Activated CD8-positive, alpha-beta T cell treated with anti-CD3 and anti-CD28 coated beads for 36 hours (primary cell): ENCODE results near the gene PITX1. TPM values are rescaled to one million over a fixed set of nuclear protein-coding genes. Genes with fewer than 3 reads are reported as not detected.

Experiments
- ATAC-seq: fragments of 200-7000 bp; cut with Tn5 transposase; one replicate; pipeline ENCODE4 v1.10.0; 2021; ENCODE audit warnings: mild to moderate bottlenecking, moderate library complexity
- CTCF ChIA-PET: fragments of 350-600 bp; sonication (Branson Sonifier 250); formaldehyde crosslinking; loops from one replicate; lab custom pipeline; 2021; ENCODE audit warnings: antibody characterized with exemption; lab: Charles Lee
- POLR2A ChIA-PET: fragments of 350-600 bp; sonication (Branson Sonifier 250); formaldehyde crosslinking; loops from one replicate; lab custom pipeline; 2021; ENCODE audit warnings: antibody characterized with exemption; lab: Charles Lee
- DNase-seq: peaks from one replicate; pipeline ENCODE4 v3.0.0-alpha.2; 2020
- H3K27ac Mint-ChIP-seq: one replicate; pipeline ENCODE4 v1.8.0; 2021; ENCODE audit warnings: mild to moderate bottlenecking, mixed read lengths
- H3K27me3 Mint-ChIP-seq: one replicate; pipeline ENCODE4 v1.8.0; 2021; ENCODE audit warnings: mixed read lengths
- H3K36me3 Mint-ChIP-seq: one replicate; pipeline ENCODE4 v1.8.0; 2021; ENCODE audit warnings: low read depth, mixed read lengths
- H3K4me1 Mint-ChIP-seq: one replicate; pipeline ENCODE4 v1.8.0; 2021; ENCODE audit warnings: low read depth, mixed read lengths
- H3K4me3 Mint-ChIP-seq: one replicate; pipeline ENCODE4 v1.8.0; 2021; ENCODE audit warnings: mild to moderate bottlenecking, moderate library complexity, mixed read lengths
- H3K9me3 Mint-ChIP-seq: one replicate; pipeline ENCODE4 v1.8.0; 2021; ENCODE audit warnings: mixed read lengths
- intact Hi-C: fragments of 100-400 bp; cut with micrococcal nuclease; formaldehyde crosslinking; loops from one replicate; pipeline ENCODE4 v1.10.0; 2022
- total RNA-seq, 2 experiments: library from RNA; stranded (reverse); gene quantifications; one replicate each; pipeline ENCODE4 v1.2.3, GENCODE V29; 2021
- TF ChIP-seq, protein P1 (sequence below): fragments of 200-600 bp; IDR thresholded peaks from one replicate; pipeline ENCODE4 v1.8.0; 2022; ENCODE audit warnings: antibody characterized with exemption, mild to moderate bottlenecking

PITX1 gene
- total RNA-seq, 2 experiments from 2014 or later: 0.20 to 0.31 TPM

DNA sequence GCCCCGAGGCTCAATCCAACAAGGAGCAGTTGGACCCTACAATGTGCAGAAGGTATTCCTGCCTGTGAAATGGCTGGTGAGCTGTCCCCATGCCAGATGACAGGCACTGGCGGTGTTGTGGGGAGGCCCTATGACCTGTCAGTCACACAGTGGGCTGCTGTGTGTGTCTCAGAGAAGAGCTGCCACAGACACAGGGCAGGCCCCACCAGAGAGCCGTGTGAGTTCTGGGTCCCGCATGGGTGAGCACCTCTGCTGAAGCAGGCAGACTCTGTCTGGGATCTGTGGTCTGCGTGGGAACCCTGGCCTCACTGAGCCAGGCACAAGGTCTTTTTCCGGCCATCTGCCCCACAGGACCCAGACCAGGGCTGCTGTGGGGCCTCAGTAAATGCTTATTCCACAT is 37.3 kb upstream of the PITX1 start:
- no peaks in the 10 kb centered on the region for H3K36me3 Mint-ChIP-seq
- no peak for ATAC-seq
- no peaks in the 10 kb centered on the region for H3K9me3 Mint-ChIP-seq
- intact Hi-C loops: no loop called here
- ChIA-PET POLR2A (no interaction called here), CTCF (no interaction called here)
- no peaks in the 10 kb centered on the region for H3K27me3 Mint-ChIP-seq
- DNase-seq: no peak
- TF ChIP-seq, protein P1, sequence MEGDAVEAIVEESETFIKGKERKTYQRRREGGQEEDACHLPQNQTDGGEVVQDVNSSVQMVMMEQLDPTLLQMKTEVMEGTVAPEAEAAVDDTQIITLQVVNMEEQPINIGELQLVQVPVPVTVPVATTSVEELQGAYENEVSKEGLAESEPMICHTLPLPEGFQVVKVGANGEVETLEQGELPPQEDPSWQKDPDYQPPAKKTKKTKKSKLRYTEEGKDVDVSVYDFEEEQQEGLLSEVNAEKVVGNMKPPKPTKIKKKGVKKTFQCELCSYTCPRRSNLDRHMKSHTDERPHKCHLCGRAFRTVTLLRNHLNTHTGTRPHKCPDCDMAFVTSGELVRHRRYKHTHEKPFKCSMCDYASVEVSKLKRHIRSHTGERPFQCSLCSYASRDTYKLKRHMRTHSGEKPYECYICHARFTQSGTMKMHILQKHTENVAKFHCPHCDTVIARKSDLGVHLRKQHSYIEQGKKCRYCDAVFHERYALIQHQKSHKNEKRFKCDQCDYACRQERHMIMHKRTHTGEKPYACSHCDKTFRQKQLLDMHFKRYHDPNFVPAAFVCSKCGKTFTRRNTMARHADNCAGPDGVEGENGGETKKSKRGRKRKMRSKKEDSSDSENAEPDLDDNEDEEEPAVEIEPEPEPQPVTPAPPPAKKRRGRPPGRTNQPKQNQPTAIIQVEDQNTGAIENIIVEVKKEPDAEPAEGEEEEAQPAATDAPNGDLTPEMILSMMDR: no peak
- H3K4me1 Mint-ChIP-seq: no peaks in the 10 kb centered on the region
- H3K4me3 Mint-ChIP-seq: no peak overlapping the region
- H3K27ac Mint-ChIP-seq: no peak overlapping the region

DNA sequence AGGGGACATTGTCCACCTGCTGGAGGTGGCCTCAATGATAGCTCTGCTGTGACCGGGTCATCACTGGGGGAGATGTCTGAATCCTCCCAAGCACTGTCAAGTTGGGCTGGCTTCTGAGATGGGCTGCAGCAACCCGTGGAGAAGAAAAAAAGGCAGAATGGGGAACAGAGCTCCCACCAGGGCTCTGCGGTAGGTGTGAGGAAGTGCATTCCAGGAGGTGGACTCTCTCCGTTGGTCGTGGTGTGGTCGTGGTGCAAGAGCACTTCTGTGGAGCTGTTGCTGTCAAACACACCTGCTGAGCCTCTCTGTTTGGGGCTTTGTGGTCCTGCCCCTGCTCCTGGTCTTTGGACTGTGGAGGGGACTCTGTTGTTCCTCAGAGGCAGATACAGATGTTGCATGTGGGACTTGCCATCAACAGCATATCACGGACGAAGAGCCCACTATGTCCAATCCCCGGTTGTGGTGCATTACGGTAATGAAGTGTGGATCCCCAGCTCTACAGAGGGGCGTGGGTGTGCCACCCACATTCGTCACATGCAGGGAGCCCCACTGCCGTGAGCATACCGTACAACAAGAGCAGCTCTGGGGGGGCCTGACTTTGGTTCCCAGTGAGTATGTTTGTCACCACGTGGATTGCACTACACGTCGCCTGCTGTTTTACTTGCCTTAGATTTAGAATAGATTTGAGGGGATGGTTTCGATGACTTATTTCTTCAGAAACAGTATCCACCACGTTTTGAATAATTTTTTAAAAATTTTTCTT is 36.0 kb upstream of the PITX1 start:
- ATAC-seq (no peak), DNase-seq (no peak)
- TF ChIP-seq, protein P1: no peak
- intact Hi-C loops: no loop called here
- Mint-ChIP-seq H3K36me3 (no peaks in the 10 kb centered on the region), H3K4me3 (no peak overlapping the region), H3K27me3 (no peaks in the 10 kb centered on the region), H3K27ac (no peak overlapping the region), H3K9me3 (no peaks in the 10 kb centered on the region), H3K4me1 (no peaks in the 10 kb centered on the region)
- ChIA-PET POLR2A (no interaction called here), CTCF (no interaction called here)

DNA sequence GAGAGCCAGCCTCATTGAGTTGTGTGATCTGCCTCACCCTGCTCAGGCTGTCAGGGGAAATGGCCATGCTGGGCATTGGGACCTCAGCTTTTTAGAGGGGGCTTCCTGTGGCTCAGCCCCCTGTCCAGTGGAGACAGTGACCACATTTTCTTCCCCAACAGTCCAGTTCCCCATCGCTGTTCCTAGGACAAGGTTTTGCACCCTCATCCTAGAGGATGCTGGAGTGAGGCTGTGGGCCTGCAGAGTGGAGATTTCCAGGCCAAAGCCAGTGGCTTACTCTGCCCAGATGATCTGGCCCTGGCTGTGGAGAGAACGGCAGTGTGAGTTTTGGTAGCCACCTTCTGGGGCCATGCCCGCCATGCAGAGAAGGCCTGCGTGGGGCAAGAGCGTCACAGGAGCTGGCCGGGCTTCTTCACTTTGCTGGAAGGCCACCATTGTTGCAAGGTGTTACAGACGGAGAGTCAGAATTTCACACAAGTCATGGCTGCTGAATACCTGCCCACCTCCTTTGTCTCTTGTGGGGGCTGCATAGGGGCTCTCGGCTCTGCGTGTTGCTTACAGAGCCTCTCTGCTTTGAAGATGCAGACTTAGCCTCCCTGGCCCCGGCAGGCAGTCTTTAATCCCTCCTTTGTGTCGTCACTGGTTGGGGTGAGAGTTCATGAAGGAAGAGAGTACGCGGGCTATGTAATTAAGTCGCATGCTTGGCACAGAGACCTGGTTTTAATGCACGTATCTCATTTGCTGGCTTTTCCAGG is 35.2 kb upstream of the PITX1 start:
- DNase-seq (no peak), ATAC-seq (no peak)
- ChIA-PET CTCF (no interaction called here), POLR2A (no interaction called here)
- H3K4me3 Mint-ChIP-seq: no peak overlapping the region
- H3K4me1 Mint-ChIP-seq: no peaks in the 10 kb centered on the region
- H3K27ac Mint-ChIP-seq: no peak overlapping the region
- TF ChIP-seq, protein P1: no peak
- H3K27me3 Mint-ChIP-seq: no peaks in the 10 kb centered on the region
- H3K9me3 Mint-ChIP-seq: no peaks in the 10 kb centered on the region
- H3K36me3 Mint-ChIP-seq: no peaks in the 10 kb centered on the region
- intact Hi-C loops: no loop called here

DNA sequence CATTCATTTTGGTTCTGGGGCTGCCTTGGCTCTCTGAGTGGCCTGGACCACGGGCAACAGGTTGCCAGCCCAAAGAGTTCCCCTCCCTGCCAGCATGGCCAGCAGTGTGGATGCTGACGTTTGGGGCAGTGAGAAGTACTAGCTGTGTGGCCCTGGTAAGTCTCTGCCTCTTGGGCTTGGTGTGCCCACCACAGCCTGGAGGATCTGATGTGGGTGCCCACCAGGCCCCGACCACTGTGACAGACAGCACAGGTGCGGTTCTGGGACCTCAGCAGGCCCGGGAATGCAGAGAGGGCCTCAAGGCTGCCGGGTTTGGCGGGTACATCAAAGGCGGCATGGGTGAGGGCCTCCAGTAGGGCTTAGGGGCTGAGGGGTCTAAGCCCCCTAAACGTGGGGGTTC is 33.6 kb upstream of the PITX1 start:
- no peak for ATAC-seq
- Mint-ChIP-seq H3K27me3 (no peaks in the 10 kb centered on the region), H3K9me3 (no peaks in the 10 kb centered on the region), H3K4me3 (no peak overlapping the region), H3K27ac (no peak overlapping the region), H3K36me3 (no peaks in the 10 kb centered on the region), H3K4me1 (no peaks in the 10 kb centered on the region)
- CTCF ChIA-PET: no interaction called here
- TF ChIP-seq, protein P1: no peak
- intact Hi-C loops: no loop called here
- POLR2A ChIA-PET: no interaction called here
- no peak for DNase-seq

DNA sequence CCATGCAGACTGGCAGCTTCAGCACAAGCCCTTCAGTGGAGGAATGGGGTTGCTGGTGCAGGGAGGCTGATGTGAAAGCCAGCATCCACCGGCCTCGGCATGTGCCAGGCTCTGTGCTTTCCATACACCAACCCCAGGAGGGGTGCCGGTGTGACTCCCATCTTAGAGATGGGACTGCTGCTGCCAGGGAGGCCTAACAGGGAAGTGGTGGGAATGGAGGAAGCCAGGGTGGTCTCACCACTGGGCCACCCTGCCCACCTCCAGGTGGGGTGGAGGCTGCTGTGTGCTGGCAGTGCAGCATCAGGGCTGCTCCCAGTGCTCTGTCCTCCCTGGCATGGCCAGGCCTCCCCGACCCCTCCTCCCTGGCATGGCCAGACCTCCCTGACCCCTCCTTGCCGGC is 32.8 kb upstream of the PITX1 start:
- intact Hi-C loops: no loop called here
- H3K9me3 Mint-ChIP-seq: no peaks in the 10 kb centered on the region
- no peaks in the 10 kb centered on the region for H3K27me3 Mint-ChIP-seq
- no peak overlapping the region for H3K27ac Mint-ChIP-seq
- ChIA-PET CTCF (no interaction called here), POLR2A (no interaction called here)
- no peaks in the 10 kb centered on the region for H3K36me3 Mint-ChIP-seq
- ATAC-seq (no peak), DNase-seq (no peak)
- TF ChIP-seq, protein P1: no peak
- no peaks in the 10 kb centered on the region for H3K4me1 Mint-ChIP-seq
- H3K4me3 Mint-ChIP-seq: no peak overlapping the region
